IgD-negative memory B cell (primary cell): ENCODE data around the gene TMEM178A. TPM values are rescaled to one million over a fixed set of nuclear protein-coding genes. Genes with fewer than 3 reads are reported as not detected.
"Not testable (repeated sequence)": the region's sequence is repeated elsewhere in the genome, so short reads cannot be mapped to it uniquely, and the experiment has no call there.

ENCODE experiments used
- H3K27ac Mint-ChIP-seq, 3 donors: one replicate each; pipeline ENCODE4 v1.8.0; 2020 to 2022; ENCODE audit warnings: mild to moderate bottlenecking in 3 of 3, mixed read lengths in 3 of 3, moderate library complexity in 1 of 3
- H3K27me3 Mint-ChIP-seq: one replicate; pipeline ENCODE4 v1.8.0; 2021; ENCODE audit warnings: mixed read lengths
- H3K36me3 Mint-ChIP-seq: one replicate; pipeline ENCODE4 v1.8.0; 2020; ENCODE audit warnings: mild to moderate bottlenecking, mixed read lengths
- H3K4me1 Mint-ChIP-seq, 3 donors: one replicate each; pipeline ENCODE4 v1.8.0; 2020 to 2022; ENCODE audit warnings: mixed read lengths in 3 of 3, mild to moderate bottlenecking in 1 of 3
- H3K4me3 Mint-ChIP-seq, 4 donors: one replicate each; pipeline ENCODE4 v1.8.0; 2020 to 2022; ENCODE audit warnings: mild to moderate bottlenecking in 4 of 4, mixed read lengths in 4 of 4, moderate library complexity in 3 of 4
- H3K9me3 Mint-ChIP-seq, 3 donors: one replicate each; pipeline ENCODE4 v1.8.0; 2020 to 2021; ENCODE audit warnings: mixed read lengths in 3 of 3, mild to moderate bottlenecking in 1 of 3
- polyA plus RNA-seq: library from polyadenylated mRNA; unstranded; fragments of 300-500 nt; fragmentation: Illumina TruSeq; gene quantifications from one replicate; pipeline ENCODE4 v1.2.3, GENCODE V29; 2021

Gene TMEM178A
- polyA plus RNA-seq, 1 donor from 2014 or later, result not detected

DNA sequence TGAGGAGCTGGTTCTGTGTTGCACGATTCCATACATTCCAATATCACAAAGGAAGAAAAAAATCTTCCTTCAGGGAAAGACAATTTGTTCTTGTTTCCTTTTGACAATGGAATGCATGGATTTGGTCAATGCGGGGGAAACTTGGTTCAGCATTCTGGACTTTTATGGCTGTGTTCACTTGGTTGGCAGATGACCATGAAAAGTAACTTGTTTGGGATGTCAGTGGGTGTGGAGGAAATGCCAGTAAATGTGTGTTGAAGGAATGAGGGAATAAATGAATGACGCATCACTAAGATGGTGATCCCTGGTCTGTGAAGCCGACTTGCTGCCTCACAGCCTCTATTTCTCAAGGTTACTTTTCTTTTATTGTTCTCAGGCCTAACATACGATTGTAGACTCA lies 59.7 kb downstream of the TMEM178A start:
- no peaks in the 10 kb centered on the region for H3K9me3 Mint-ChIP-seq
- H3K27me3 Mint-ChIP-seq, result peaks cover 2% of the 10 kb centered on the region
- H3K36me3 Mint-ChIP-seq, result peaks cover 2% of the 10 kb centered on the region
- no peak overlapping the region for H3K27ac Mint-ChIP-seq
- H3K4me3 Mint-ChIP-seq, result no peak overlapping the region
- H3K4me1 Mint-ChIP-seq, result peaks cover 4 to 5% (median 5%) of the 10 kb centered on the region in 3 donors

DNA sequence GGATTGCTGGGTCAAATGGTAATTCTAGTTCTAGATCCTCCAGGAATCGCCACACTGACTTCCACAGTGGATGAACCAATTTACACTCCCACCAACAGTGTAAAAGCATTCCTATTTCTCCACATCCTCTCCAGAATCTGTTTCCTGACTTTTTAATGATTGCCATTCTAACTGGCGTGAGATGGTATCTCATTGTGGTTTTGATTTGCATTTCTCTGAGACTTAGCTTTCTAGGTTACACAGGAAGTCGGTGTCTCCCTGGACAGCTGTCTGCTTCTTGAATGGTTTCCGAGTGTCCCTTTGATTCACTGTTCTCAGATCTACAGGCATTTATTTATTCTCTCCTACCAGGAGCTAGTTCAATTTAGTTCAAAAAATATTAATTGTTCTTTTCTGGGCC lies 62.4 kb downstream of the TMEM178A start:
- H3K27ac Mint-ChIP-seq, H3K4me1 Mint-ChIP-seq, H3K27me3 Mint-ChIP-seq, H3K36me3 Mint-ChIP-seq, H3K4me3 Mint-ChIP-seq, H3K9me3 Mint-ChIP-seq: not testable (repeated sequence)

DNA sequence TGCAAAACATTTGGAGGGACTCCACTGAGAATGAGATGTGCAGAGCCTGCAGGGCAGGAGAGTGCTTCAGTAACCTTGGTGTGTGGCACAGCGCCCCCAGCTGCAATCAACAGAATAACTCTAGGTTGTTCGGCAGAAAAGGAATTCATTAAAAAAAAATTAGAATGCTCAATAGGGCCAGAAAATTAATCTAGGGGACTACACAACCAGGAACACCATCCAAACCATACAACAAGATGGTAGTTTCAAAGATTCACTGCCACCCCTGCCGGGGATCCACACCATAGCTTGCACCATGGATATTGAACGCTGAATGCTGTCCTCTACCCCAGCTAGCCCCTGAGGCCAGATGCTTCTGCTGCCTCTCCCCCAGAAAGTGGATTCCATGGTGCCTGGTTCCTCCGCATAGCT lies 63.2 kb downstream of the TMEM178A start:
- H3K4me1 Mint-ChIP-seq, result peaks cover 4 to 5% (median 5%) of the 10 kb centered on the region in 3 donors
- H3K27me3 Mint-ChIP-seq, result no peaks in the 10 kb centered on the region
- H3K9me3 Mint-ChIP-seq, result peaks cover 0 to 3% (median 0%) of the 10 kb centered on the region in 3 donors
- no peak overlapping the region for H3K27ac Mint-ChIP-seq
- H3K4me3 Mint-ChIP-seq, result no peak overlapping the region
- H3K36me3 Mint-ChIP-seq, result peaks cover 2% of the 10 kb centered on the region

DNA sequence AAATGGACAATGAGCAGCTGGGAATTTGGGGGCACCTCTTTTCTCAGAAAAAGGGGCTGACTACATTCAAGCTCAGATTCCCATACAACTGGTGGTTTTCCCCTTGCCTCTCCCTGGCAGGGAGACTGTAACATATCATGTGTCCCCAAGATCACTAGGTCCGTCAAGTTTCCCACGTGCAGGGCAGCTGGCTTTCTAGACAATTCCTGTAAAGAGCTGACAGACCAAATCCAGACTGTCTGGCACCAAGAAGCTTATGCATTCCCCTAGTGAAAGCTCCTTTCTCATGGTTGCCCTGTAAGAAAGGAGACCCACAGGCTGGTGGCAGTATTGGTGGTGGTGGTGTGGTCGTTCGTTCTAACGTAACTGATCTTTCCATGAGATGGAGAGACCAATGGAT lies 64.6 kb downstream of the TMEM178A start:
- Mint-ChIP-seq H3K4me3 (no peak overlapping the region), H3K27ac (no peak overlapping the region), H3K27me3 (no peaks in the 10 kb centered on the region), H3K36me3 (peaks cover 4% of the 10 kb centered on the region), H3K4me1 (peaks cover 4 to 6% (median 5%) of the 10 kb centered on the region in 3 donors), H3K9me3 (peaks cover 0 to 3% (median 0%) of the 10 kb centered on the region in 3 donors)

DNA sequence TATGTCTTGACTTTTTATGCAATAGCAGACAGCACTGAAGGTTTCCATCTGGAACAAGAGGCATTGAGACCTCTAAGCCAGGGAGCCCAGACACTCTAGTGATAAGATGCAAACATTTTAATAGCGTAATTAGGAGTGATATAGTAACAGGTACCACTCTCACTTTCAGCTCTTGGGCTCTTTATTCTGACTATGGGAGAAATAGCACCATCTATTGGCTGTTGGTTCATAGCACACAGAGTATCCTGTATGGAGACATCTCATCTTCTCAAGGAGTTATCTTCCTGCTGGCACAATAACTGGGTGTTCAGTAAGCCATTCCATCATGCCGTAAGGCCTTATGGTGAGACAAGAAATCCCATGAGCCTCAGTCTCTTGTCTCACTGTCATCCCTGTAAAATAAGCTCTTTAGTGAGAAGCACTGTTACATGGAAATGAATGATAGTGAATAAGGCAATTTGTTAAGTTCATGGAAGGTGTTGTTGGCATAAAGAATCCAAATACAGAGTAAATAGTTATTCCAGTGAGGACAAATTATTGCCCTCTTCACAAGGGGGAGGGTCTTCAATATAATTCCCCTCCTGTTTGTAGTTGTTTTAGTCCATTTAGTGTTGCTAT lies 65.1 kb downstream of the TMEM178A start:
- Mint-ChIP-seq H3K36me3 (peaks cover 4% of the 10 kb centered on the region), H3K4me1 (peaks cover 4 to 6% (median 5%) of the 10 kb centered on the region in 3 donors), H3K4me3 (no peak overlapping the region), H3K9me3 (peaks cover 0 to 3% (median 0%) of the 10 kb centered on the region in 3 donors), H3K27ac (no peak overlapping the region), H3K27me3 (no peaks in the 10 kb centered on the region)

DNA sequence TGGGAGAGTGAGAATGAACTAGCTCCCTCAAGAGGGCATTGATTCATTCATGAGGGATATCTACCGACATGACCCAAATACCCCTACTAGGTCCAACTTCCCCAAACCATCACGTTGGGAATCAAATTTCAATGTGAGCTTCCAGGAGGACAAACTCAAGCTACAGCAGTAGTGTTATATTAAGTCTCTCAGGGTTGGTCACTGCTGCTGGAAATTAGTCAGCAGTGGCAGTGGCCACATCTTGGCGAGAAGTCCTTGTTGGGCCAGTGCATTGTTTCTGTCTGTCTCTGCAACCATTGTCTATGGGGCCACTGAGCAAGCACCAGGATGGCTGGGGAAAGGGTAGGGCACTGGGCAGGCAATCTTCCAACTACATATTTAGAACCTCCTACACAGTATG lies 65.8 kb downstream of the TMEM178A start:
- H3K27me3 Mint-ChIP-seq, result no peaks in the 10 kb centered on the region
- H3K9me3 Mint-ChIP-seq, result peaks cover 0 to 3% (median 0%) of the 10 kb centered on the region in 3 donors
- peaks cover 4 to 6% (median 5%) of the 10 kb centered on the region in 3 donors for H3K4me1 Mint-ChIP-seq
- peaks cover 4% of the 10 kb centered on the region for H3K36me3 Mint-ChIP-seq
- H3K4me3 Mint-ChIP-seq, result no peak overlapping the region
- H3K27ac Mint-ChIP-seq, result peak overlapping the region in 1 of 3 donors; percentile 2

DNA sequence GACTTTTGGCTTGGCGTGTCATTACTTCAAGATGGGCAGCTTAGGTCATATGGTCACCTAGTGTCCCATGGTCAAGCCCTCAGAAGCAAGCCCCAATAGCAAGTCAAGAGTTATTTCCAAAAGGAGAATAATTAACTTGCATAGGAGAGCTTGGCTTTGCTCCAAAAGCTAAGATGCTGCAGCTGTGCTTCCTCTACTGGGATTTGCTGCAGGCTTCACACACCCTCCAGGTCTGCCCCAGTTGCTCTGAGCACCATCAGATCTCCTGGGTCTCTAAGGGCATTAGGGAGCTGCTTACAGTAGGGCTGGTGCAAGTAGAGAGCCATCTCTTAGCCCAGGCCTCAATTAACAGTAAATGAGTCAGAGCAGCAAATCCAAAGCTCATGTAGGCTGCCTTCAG lies 66.8 kb downstream of the TMEM178A start:
- H3K4me1 Mint-ChIP-seq, result peaks cover 4 to 6% (median 5%) of the 10 kb centered on the region in 3 donors
- H3K9me3 Mint-ChIP-seq, result peaks cover 0 to 3% (median 0%) of the 10 kb centered on the region in 3 donors
- no peaks in the 10 kb centered on the region for H3K27me3 Mint-ChIP-seq
- peaks cover 4% of the 10 kb centered on the region for H3K36me3 Mint-ChIP-seq
- no peak overlapping the region for H3K27ac Mint-ChIP-seq
- H3K4me3 Mint-ChIP-seq, result no peak overlapping the region

DNA sequence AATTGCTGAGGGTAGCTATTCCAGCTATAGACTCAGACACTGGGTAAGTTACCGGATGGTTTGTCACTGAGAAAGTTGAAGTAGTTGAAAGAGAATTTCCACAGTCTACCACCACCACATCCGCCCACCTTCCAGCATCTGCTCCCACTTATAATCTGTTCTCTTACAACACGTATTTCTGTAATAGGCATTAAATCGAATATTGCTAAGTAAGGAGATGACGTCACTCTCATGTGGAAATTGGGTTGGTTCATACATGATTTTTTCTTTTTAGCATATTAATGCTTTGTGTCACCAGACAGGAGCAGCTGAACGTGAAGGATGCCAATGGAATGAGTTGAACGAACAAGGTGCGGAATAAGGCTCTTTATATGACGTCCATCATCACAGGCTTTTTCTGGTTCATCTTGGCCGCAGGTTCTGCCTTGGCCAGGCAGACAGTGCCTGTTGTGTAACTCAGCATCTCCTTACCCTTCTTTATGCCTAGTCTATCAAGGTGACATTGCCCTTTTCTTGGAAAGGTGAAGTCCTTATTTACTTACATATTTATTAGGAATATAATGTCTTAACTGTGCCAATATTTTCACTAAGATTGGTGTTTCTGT lies 67.5 kb downstream of the TMEM178A start:
- no peak overlapping the region for H3K4me3 Mint-ChIP-seq
- peaks cover 0 to 3% (median 0%) of the 10 kb centered on the region in 3 donors for H3K9me3 Mint-ChIP-seq
- H3K27ac Mint-ChIP-seq, result no peak overlapping the region
- peaks cover 3 to 4% (median 4%) of the 10 kb centered on the region in 3 donors for H3K4me1 Mint-ChIP-seq
- peaks cover 3% of the 10 kb centered on the region for H3K36me3 Mint-ChIP-seq
- no peaks in the 10 kb centered on the region for H3K27me3 Mint-ChIP-seq

DNA sequence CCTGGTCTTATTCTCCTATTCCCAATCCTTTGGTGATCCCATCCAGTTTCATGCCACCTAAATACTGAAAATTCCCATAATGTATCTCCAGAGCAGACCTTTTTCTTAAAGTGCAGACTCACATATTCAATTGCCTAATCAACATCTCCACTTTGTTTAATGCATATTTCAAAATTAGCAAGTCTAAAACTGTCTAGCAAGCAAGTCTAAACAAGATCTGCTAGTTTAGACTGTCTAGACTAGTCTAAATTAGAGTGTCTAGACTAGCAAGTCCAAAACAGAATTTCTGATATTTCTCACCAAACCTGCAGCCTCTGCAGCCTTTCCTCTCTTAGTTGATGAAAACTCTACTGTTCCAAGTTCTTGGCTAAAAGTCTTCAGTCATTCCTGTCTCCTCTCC lies 68.7 kb downstream of the TMEM178A start:
- H3K36me3 Mint-ChIP-seq, result peaks cover 2% of the 10 kb centered on the region
- no peak overlapping the region for H3K27ac Mint-ChIP-seq

DNA sequence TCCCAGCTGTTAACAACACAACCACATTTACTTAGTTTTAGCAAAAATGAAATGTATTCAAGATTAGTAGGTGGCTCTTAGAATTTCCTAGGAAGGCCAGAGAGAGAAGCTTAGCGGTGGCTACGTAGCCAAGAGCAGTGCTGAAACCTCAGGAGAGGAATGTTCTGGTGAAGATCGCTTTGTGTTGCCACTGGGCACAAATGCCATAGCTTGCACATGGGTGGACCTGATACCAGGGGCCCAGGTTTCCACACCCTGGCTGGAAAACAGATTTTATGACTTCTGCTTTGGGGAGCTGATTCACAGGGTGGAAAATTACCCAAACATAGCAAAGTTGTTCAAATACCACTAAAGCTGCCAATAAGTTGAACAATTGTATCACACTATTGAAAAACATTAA lies 69.9 kb downstream of the TMEM178A start:
- H3K27ac Mint-ChIP-seq, result no peak overlapping the region
- no peak overlapping the region for H3K4me3 Mint-ChIP-seq
- peaks cover 2% of the 10 kb centered on the region for H3K36me3 Mint-ChIP-seq

More for the DNA sequence above, 68.7 kb downstream of the TMEM178A start:
- Mint-ChIP-seq H3K4me1 (peaks cover 0 to 1% (median 0%) of the 10 kb centered on the region in 3 donors), H3K4me3 (no peak overlapping the region), H3K27me3 (no peaks in the 10 kb centered on the region), H3K9me3 (peaks cover 0 to 3% (median 0%) of the 10 kb centered on the region in 3 donors)

DNA sequence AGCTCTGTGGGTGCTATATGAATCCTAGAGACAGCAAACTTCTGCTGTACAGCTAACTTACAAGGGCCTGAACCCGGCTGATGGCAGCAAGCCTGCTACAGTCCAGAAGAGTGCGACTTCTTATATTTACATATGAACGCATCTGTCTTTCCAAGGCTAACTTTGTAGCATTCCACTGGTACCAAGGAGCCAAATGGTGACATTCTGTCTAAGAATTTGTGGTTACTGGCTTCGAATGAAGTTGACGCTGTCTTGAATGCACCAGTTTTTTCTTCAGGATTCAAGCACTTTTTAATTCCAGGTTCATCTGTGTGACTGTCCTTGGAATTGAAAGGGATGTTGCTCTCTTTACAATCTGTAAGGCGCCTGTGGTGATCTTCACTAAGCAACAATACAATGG lies 70.9 kb downstream of the TMEM178A start:
- H3K36me3 Mint-ChIP-seq, result peaks cover 2% of the 10 kb centered on the region
- peaks cover 0 to 1% (median 0%) of the 10 kb centered on the region in 3 donors for H3K4me1 Mint-ChIP-seq
- H3K4me3 Mint-ChIP-seq, result no peak overlapping the region
- H3K27ac Mint-ChIP-seq, result no peak overlapping the region
- H3K27me3 Mint-ChIP-seq, result no peaks in the 10 kb centered on the region
- no peaks in the 10 kb centered on the region for H3K9me3 Mint-ChIP-seq

More for the DNA sequence above, 69.9 kb downstream of the TMEM178A start:
- Mint-ChIP-seq H3K27me3 (no peaks in the 10 kb centered on the region), H3K9me3 (peaks cover 0 to 3% (median 0%) of the 10 kb centered on the region in 3 donors), H3K4me1 (peaks cover 0 to 1% (median 0%) of the 10 kb centered on the region in 3 donors)

DNA sequence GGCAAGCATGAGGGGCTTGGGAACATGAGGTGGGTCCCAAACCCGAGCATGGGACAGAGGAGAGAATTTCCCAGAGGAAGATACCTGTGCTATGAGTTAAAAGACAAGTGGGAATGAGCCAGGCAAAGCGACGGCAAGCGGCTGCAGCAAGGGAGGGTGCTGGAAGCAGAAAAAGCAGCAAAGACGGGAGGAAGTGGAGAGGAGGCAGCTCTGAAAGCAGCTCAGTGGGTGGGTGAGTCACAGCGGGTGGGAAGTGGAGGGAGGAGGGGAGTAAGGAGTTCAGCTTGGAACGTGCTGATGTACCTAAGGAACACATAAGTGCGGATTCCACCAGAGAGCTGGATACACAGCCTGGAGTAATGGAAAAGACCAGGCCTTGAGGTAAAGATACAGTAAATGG lies 71.9 kb downstream of the TMEM178A start:
- Mint-ChIP-seq H3K9me3 (no peaks in the 10 kb centered on the region), H3K36me3 (peaks cover 2% of the 10 kb centered on the region), H3K27ac (peak overlapping the region in 1 of 3 donors; percentile 61), H3K4me1 (peaks cover 0 to 1% (median 0%) of the 10 kb centered on the region in 3 donors), H3K27me3 (no peaks in the 10 kb centered on the region), H3K4me3 (no peak overlapping the region)

DNA sequence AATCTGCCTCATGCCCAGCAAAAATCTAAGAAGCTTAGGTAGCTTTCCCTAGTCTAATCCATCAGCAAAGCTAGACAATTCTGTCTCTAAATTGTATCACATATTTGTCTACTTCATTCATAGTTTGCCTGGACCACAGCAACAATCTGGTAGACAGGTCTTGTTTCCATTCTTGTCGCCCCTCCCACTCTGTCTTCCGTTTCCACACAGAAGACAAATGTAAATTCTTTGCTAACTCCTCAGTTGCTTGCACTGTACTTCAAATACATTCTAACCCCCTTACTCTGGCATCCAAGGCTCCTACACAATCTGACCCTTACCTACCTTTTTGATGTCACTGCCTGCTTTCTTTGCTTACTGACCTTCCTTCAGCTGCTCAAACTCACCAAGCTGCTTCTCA lies 73.2 kb downstream of the TMEM178A start:
- H3K36me3 Mint-ChIP-seq, result peaks cover 2% of the 10 kb centered on the region
- peak overlapping the region in 1 of 3 donors; percentile 24 for H3K27ac Mint-ChIP-seq
- H3K9me3 Mint-ChIP-seq, result no peaks in the 10 kb centered on the region

DNA sequence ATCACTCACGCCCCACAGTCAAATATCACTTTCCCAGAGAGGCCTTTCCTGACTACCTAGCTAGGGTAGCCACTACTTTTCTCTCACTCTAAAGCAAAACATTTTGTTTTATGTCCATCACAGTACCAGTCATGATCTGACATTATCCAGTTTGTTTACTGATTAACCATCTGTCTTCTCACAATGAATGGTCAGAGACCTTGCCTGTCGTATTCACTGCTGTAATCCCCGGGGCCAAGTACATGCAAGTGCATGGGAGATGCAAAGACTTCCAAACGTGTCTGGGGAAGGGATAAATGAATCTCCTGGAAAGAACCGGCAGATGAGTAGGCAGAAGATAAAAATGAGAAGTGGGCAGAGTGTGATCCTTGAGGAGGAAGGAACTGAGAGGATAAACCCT lies 73.7 kb downstream of the TMEM178A start:
- no peak overlapping the region for H3K4me3 Mint-ChIP-seq

More for the DNA sequence above, 73.2 kb downstream of the TMEM178A start:
- no peaks in the 10 kb centered on the region for H3K27me3 Mint-ChIP-seq
- H3K4me1 Mint-ChIP-seq, result peaks cover 0 to 1% (median 0%) of the 10 kb centered on the region in 3 donors
- no peak overlapping the region for H3K4me3 Mint-ChIP-seq

DNA sequence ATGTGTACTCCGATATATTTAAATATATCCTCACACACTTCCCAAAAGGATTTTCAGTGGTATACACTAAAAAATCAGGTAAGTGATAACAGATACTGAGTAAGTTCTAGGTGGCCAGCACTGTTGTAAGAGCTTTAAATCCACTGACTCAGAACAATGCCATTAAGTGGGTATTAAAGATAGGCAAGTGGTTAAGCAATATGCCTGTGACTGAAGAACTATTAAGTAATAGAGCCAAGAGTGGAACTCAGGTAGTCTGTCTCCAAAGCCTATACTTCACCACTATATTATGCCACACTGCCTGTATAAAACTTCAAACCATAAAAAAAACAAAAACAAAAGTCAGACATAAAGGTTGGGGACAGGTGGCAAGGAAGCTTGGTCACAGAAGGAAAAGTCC lies 76.2 kb downstream of the TMEM178A start:
- Mint-ChIP-seq H3K36me3 (no peaks in the 10 kb centered on the region), H3K9me3 (no peaks in the 10 kb centered on the region), H3K27ac (no peak overlapping the region), H3K27me3 (no peaks in the 10 kb centered on the region), H3K4me1 (no peaks in the 10 kb centered on the region), H3K4me3 (no peak overlapping the region)

More for the DNA sequence above, 73.7 kb downstream of the TMEM178A start:
- Mint-ChIP-seq H3K4me1 (peaks cover 0 to 1% (median 0%) of the 10 kb centered on the region in 3 donors), H3K36me3 (peaks cover 2% of the 10 kb centered on the region), H3K27me3 (no peaks in the 10 kb centered on the region), H3K27ac (no peak overlapping the region), H3K9me3 (no peaks in the 10 kb centered on the region)
